ENCODE data around the gene RELL2.

RELL2 gene

DNA sequence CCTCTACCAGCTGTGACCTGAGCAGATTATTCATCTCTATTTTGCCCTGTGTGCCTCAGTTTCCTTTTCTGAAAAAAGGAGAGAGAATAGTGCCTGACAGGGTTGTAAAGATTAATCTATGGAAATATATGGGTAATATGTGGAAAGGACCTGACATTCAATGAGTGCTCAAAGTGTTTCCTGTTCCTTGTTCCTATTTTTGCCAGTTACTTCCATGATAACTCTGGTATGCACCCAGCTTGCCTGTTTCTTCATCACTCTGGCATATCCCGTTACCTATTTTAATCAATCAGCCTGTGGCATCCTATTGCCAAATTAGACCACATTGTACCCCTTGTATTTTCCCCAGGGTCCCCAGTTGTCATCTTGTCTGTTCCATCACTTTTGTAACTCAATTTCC, 48.8 kb downstream of the RELL2 start:
- no peaks in the 10 kb centered on the region for H3K36me3 ChIP-seq (ENCODE audit: low read depth)
- ATAC-seq (ENCODE audit: low read depth) = no peak
- no peak for DNase-seq (ENCODE audit: low spot score)
- no peaks in the 10 kb centered on the region for H3K9me3 ChIP-seq (ENCODE audit: severe bottlenecking)
- no peaks in the 10 kb centered on the region for H3K27me3 ChIP-seq (ENCODE audit: insufficient read depth, poor library complexity, severe bottlenecking)
- no peak overlapping the region for H3K4me3 ChIP-seq (ENCODE audit: severe bottlenecking)
- TF ChIP-seq CTCF (IDR thresholded peaks at IDR 0.05; ENCODE audit: poor library complexity, severe bottlenecking) = no peak
- H3K4me1 ChIP-seq (ENCODE audit: insufficient read depth, poor library complexity, severe bottlenecking) = peaks cover 22% of the 10 kb centered on the region
- H3K27ac ChIP-seq (ENCODE audit: poor library complexity, severe bottlenecking) = no peak overlapping the region

DNA sequence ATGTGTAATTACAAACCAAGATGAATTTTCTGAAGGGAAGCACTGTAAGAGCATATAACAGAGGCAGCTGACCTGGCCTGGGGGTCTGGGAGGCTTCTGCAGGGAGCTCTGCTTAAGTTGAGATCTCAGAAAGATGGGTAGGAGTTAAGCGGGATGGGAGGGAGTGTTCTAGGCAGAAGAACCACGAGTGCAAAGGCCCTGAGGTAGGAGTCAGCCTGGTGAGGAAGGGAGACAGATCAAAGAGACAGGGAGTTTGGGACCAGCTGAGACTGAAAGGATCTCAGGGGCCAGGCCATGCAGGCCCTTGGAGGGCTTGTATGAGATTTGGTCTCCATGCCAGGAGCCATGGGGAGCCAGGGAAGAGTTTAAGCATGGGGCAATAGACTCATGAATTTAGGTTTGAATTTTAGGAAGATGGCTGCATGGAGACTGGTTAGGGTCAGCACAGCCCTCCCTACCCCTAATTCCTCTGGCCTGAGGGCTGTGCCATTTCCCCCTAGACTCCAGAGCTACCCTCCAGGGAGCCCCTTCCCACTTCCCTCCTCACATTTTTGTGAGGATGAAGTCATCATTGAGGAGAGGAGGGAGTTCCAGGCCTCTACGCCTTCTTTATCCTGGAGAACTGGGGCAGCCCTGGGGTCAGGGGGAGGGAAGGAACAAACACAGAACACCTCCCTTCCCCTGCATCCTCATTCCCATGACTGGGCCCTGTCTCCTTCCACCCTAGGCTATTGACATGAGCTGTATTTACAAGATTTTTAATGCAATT, 50.0 kb downstream of the RELL2 start:
- TF ChIP-seq CTCF (IDR thresholded peaks at IDR 0.05; ENCODE audit: poor library complexity, severe bottlenecking) = no peak

More for the DNA sequence above, 50.0 kb downstream of the RELL2 start:
- H3K4me3 ChIP-seq (ENCODE audit: severe bottlenecking) = no peak overlapping the region
- no peaks in the 10 kb centered on the region for H3K36me3 ChIP-seq (ENCODE audit: low read depth)
- DNase-seq (ENCODE audit: low spot score) (no peak), ATAC-seq (ENCODE audit: low read depth) (no peak)
- H3K27ac ChIP-seq (ENCODE audit: poor library complexity, severe bottlenecking) = no peak overlapping the region
- H3K4me1 ChIP-seq (ENCODE audit: insufficient read depth, poor library complexity, severe bottlenecking) = peaks cover 12% of the 10 kb centered on the region
- H3K27me3 ChIP-seq (ENCODE audit: insufficient read depth, poor library complexity, severe bottlenecking) = no peaks in the 10 kb centered on the region
- H3K9me3 ChIP-seq (ENCODE audit: severe bottlenecking) = no peaks in the 10 kb centered on the region
